ENCODE measurements around the gene LHX3. TPM values are rescaled to one million over a fixed set of nuclear protein-coding genes. Genes with fewer than 3 reads are reported as not detected.

The LHX3 gene
- total RNA-seq, 1 donor from 2014 or later = not detected

DNA sequence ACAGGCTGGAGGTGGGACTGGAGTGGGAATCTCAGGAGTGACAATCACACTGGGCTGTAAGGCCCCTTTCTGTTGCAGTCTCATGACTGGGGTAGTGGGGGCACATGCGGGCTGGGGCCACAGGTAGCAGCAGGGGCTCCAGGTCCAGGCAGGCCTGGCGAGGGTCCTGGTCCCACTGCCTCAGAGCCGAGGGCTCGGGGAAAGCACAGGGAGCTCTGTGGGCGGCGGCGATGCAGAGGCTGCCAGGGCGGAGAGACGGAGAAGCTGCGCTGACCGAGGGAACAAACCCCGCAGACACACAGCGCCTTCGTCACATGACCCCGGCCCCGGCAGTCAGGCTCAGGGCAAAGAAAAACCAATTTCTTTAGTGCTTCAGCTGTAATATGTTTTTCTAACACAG lies 5.3 kb upstream of the LHX3 start:
- intact Hi-C loops (cut with micrococcal nuclease) = no loop called here

DNA sequence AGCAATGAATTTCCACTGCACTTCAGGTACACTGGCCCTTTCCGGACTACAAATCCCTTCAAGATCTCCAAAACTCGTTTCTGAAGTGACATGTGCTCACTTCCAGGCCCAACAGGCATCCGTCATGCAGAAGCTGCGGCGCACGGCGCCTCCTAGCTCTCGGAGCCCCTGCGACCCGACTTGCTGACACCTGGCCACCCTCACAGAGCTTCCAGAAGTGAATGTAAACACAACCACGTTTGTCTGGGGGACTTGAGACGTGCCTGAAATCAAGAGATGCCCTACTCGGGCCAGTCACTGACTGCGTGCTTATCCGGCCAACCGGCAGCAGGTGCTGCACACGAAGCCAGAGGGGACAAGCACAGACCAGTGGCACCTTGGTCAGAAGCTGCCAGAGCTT lies 4.9 kb upstream of the LHX3 start:
- intact Hi-C loops (cut with micrococcal nuclease) = no loop called here

DNA sequence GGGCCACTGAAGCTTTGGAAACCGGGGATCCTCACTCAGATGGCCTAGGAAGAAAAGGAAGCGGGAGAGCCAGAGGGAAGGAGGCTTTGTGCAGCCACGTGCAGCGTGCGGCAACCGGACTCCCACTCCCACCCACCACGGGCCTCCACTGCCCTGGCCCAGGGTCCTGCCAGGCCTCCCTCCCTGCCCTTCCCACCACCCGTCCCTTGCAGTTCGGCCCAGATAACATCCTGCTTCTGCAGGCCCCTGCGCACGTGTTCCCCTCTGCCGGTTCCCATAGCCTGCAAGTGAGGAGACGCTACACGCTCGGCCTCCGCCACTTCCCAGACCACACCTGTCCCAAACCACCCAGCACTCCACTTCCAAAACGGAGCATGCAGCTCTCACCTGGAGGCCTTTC lies 4.3 kb upstream of the LHX3 start:
- intact Hi-C loops (cut with micrococcal nuclease) = no loop called here

DNA sequence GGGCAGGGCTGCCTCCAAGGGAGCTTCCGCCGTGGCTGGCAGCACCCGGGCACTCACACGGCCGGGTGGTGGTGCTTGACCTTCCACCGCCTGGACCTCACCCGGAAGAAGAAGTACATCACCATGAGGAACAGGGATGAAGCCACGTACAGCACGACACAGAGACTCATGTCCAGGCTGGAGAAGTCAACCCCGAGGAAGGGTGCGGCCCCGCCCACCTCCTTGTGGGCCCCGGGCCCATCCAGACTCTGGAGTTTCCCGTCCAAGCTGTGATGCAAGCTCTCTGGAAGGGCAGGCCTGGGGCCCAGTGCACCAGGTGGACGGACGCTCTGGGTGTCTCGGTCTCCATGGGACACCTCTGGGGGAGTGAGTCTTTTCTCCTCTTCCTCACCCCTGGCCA lies 3.7 kb upstream of the LHX3 start:
- intact Hi-C loops (cut with micrococcal nuclease) = no loop called here

- intact Hi-C loops (cut with micrococcal nuclease) = no loop called here
These were observed 2.7 kb upstream of the LHX3 start for GRCh38 chr9:136207616-136208015.

DNA sequence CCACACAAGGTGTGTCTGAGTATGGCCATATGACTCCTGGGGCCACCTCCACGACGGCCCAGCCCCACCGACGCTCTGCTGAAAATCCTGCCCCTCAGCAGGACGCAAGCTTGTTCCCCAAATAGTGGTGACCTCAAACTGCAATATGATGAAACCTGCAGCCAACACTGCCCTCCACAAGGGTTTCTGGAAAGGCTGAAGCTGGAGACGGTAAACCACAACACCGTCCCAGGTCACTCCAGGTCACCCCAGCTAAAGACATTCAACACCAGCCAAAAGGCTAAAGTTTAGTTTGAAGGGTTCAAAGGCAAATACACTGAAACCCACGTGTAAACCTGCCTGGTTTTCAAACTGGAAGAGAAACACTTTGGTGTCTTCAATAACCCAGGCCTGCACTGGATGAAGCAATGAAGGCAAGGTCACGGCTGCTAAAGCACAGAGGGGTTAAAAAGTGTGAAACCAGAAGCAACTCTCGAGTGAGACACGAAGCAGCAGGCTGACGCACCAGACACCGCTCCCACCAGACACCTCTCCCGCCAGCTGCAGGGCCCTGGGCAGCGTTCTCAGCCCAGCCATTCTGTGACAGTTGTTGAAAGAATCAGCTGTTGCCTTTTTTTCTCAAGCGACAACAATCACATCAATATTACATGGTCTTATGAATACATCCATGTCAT lies 1.8 kb upstream of the LHX3 start:
- intact Hi-C loops (cut with micrococcal nuclease) = no loop called here

DNA sequence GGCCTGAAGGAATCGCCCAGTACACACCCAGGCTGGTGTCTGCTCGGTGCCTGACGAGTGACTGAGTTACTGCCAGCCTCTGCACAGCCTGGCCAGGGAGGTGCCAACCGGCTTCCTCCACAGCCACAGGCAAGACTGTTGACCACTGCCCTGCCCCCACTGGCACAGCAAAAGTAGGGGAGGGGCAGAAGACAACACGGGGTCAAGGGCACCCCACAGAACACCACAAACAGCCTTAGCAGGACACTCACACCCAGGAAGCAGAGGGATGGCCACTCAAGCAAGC lies 722 bp upstream of the LHX3 start:
- intact Hi-C loops (cut with micrococcal nuclease) = no loop called here

DNA sequence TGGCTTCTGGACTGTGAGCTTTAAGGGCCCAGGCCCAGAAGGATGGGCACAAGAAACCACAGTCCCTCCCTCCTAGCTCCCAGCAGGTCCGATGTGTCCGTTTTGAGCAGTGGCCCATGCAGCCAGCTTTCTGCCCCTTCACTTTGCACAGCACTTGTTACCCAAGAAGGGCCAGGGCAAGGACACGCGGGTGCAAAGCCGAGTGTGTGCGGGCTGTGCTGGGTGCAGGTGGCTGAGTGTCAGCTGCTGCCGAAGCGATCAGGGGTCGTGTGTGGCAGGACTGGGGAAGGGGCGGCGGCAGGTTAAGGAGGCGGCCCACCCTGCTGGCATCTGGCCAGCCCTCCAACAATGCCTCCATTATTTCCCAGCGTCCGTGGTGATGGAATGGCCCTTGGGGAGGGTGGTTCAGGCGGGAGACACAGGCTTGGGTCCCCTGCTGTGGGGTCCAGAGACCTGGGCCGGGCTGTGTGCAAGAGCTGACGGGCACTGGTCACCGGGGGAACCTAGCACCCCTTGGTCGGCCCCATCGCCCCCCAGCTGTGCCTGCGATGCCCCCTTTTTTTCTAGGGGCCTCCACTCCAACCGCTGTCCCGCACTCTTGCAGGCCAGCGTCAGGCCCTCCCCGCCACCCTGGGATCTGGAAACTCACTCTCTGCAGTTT lies 653 bp downstream of the LHX3 start:
- intact Hi-C loops (cut with micrococcal nuclease) = no loop called here

GRCh38 chr9:136203408-136204144 lies 1.4 kb downstream of the LHX3 start:
- intact Hi-C loops (cut with micrococcal nuclease) = no loop called here

DNA sequence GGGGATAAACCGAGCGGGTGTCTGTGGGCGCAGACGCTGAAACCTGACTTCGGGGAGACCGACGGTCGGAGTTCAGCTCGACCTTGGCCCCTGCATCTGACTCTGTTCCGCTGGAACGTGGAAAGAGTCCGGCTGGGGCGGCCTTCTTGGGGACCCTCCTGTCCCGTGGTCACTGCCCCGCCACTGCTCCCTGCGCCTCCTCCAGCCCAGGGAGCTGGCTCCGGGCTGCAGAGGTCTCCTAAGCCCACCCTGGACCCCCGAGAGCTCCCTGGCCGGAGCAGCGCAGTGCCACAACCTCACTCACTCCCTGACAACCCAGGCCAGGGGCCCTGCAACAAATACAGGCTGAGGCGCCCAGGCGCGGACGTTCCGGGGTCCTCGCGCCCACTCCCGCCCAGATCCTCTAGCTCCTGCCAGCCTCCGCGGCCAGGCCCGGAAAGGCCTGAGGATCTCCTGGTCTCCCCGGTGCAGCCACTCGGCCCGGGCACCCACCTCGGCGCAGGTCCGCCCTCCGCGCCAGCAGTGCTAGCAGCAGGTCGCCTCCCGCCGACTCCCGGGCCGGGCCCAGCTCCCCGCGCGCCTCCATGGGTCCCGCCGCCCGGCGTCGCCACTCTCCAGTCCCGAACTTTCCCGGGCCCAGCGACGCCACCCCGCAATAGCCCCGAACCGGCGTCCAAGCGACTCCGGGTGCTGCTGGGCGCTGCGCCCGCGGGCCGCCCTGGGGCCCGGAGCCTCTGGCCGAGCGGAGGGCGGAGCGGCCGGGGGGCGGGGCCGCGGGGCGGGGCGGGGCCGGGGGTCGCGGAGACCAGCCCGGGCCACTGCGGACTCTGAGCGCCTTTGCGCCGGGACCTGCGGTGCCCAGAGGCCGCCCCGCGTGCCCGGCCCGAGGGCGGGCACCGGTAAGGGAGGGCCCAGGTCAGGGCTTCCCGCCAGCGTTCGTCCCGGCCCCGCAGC lies 2.2 kb downstream of the LHX3 start:
- intact Hi-C loops (cut with micrococcal nuclease) = no loop called here

- intact Hi-C loops (cut with micrococcal nuclease) = no loop called here
These were observed 3.1 kb downstream of the LHX3 start for GRCh38 chr9:136201609-136202453.

- intact Hi-C loops (cut with micrococcal nuclease) = no loop called here
These were observed 3.8 kb downstream of the LHX3 start for GRCh38 chr9:136201174-136201573.

GRCh38 chr9:136200424-136200823 lies 4.5 kb downstream of the LHX3 start:
- intact Hi-C loops (cut with micrococcal nuclease) = no loop called here

DNA sequence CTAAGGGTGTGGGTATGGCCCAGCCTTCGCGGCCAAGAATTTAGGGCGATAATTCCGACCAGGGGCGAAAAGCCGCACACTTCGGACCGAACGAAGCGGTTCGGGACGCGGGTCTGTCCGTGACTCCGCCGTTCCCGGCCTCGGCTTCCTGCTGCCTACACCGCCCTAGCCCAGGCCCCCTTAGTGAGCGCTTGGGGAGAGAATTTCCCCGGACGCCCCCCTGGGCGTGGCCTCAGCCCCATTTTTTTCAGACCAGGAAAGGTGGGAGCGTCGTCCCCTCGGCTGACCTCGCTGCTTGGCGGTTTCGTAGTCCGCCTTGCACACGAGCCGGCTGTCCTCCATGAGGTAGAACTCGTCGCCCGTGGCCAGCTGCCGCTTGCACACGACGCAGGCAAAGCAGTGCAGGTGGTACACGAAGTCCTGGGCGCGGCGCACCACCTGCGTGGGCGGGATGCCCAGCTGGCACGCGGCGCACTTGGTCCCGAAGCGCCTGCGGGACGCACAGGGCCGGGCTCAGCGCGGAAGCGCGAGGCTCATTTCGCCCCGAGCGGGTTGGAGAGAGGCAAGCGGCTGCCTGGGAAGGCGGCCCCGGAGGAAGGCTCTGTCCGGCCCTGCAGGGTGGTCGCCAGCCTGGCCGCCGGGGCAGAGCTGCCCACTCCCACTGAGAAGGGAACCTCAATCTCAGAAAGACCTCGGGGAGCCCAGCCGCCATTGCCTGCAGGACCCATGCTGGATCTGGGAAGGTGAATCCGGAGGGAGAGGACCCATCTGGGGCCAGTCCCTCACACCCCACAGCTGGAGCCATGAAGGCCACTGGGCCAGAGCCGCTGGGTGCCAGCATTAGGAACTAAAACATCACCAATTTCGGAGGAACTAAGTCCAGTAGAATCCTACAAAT lies 5.3 kb downstream of the LHX3 start:
- intact Hi-C loops (cut with micrococcal nuclease) = no loop called here

DNA sequence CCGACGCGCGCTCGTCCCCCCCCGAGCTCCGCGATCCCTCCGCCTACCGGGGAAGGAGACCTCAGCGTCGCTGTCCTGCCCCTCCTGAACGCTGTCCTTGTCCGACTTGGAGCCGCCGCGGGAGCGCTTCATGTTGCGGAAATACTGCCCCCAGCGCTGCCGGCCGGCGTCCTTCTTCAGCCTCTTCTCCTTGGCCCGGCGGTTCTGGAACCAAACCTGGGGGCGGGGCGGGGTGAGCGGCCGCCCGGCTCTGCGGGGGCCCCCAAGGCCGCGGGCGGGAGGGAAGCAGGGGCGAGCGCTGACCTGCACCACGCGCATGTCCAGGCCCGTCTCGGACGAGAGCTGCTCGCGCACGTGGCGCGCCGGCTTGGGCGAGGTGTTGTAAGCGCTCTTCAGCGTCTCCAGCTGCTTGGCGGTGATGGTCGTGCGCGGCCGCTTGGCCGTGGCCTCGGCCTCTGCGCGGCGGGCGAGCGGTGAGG lies 6.3 kb downstream of the LHX3 start:
- intact Hi-C loops (cut with micrococcal nuclease) = no loop called here

DNA sequence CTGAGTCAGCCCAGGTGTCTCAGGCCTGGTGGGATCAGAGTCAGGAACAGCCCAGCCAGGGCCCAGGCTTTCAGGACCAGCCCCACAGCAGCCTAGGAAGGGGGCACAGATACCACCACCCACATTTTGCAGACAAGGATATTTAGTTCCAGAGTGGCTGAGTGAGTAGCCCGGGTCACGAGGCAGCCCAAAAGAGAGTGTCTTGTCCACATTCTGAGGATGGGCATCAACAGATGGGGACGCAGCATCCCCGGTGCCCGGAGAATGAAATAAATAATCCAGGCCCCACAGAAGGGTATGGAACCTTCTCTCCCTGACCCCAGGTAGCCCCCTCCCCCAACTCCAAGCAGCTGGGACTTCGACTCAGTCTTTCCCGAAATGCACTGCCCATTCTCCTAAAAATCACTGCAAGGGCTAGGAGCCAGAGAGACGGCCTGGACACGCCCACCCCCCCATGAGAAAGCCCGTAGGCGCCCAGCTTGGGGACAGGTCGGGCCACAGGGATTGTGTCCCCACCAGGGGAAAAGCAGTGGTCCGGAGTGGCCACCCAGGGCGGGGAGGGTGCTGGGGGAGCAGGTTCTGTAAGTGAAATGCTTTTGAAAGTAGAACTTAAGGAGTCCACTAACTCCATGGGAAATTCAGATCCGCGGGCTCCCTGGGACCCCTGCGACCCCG lies 6.9 kb downstream of the LHX3 start:
- intact Hi-C loops (cut with micrococcal nuclease) = no loop called here

DNA sequence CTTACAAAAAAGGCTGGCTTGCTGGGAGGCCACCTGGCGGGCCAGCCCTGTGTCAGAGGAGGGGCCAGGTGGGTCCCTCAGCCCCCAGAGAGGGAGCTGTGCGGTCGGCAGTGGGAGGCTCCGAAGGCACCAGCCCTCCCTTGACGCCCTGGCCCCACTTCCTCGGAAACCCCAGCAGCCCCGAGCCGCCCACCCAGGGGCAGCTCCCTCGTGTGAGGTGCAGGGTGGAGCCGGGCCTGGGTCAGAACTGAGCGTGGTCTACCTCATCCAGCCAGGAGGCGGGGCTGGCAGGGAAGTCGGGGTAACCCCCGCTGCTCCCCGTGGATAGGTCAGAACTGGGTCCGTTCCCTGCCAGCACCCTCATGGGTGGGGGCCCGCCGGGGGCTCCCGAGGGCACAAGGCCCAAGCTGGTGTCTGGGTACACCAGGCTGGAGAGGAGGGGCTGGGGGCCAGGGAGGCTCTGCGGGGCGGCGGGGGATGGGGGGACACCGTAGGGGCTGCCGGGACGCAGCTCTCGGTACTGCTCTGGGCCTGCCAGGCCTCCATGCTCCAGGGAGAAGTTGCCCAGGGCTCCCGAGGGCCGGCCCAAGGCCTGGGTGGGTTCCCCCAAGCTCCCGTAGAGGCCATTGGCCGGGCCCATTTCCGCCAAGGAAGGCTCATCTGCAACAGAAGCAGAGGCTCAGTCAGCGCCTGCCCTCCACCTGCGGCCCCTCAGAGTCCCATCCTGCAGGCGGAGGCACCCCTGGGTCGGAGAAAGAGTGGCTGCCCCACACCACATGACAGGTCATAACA lies 7.6 kb downstream of the LHX3 start:
- intact Hi-C loops (cut with micrococcal nuclease) = no loop called here

- intact Hi-C loops (cut with micrococcal nuclease) = no loop called here
These were observed 8.4 kb downstream of the LHX3 start for GRCh38 chr9:136196404-136197083.

Measured in T-helper 2 cell treated with Interferon-gamma antibody and Interleukin-4, amounts not matched to agents 100 ng/mL and 5 ng/mL, for 36 hours (primary cell).